Neural progenitor cell (in vitro differentiated cells): Measurements from ENCODE around the gene CHPF2.

Experiments
- EZH2phosphoT487 ChIP-seq: fragments of 200-600 bp; sonication (generic); IDR thresholded peaks from 2 replicates; pipeline ENCODE4 v1.6.1; 2017; ENCODE audit warnings: antibody characterized with exemption
- TF ChIP-seq, protein P1 (sequence below): fragments of 200-600 bp; sonication (generic); IDR thresholded peaks from 2 replicates; pipeline ENCODE4 v1.5.1; 2017; ENCODE audit warnings: antibody characterized with exemption, mild to moderate bottlenecking

DNA sequence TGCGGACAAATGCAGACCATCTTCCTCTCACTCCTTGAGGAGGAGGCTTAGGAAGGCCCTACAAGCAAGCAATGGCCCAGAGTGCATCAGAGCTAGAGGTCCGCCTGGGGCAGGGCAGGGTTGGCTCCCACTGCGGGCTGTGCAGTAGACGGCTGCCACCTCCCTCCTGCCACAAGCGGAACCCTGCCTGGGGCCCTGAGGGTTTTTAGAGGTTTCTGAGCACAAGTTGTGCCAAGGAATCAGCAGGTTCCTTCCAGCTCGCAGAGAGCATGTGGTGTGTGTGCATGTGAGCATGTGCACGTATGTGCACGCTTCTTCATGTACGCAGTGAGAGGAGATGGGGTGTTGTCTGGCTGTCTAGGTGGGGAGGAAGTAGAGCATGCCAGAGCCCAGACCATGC lies 42.1 kb downstream of the CHPF2 start:
- no peak for TF ChIP-seq EZH2phosphoT487
- TF ChIP-seq, protein P1, sequence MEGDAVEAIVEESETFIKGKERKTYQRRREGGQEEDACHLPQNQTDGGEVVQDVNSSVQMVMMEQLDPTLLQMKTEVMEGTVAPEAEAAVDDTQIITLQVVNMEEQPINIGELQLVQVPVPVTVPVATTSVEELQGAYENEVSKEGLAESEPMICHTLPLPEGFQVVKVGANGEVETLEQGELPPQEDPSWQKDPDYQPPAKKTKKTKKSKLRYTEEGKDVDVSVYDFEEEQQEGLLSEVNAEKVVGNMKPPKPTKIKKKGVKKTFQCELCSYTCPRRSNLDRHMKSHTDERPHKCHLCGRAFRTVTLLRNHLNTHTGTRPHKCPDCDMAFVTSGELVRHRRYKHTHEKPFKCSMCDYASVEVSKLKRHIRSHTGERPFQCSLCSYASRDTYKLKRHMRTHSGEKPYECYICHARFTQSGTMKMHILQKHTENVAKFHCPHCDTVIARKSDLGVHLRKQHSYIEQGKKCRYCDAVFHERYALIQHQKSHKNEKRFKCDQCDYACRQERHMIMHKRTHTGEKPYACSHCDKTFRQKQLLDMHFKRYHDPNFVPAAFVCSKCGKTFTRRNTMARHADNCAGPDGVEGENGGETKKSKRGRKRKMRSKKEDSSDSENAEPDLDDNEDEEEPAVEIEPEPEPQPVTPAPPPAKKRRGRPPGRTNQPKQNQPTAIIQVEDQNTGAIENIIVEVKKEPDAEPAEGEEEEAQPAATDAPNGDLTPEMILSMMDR, result no peak
